ENCODE results near the gene MOV10.
"Not testable (repeated sequence)": the region's sequence is repeated elsewhere in the genome, so short reads cannot be mapped to it uniquely, and the experiment has no call there.

MOV10 gene, protein sequence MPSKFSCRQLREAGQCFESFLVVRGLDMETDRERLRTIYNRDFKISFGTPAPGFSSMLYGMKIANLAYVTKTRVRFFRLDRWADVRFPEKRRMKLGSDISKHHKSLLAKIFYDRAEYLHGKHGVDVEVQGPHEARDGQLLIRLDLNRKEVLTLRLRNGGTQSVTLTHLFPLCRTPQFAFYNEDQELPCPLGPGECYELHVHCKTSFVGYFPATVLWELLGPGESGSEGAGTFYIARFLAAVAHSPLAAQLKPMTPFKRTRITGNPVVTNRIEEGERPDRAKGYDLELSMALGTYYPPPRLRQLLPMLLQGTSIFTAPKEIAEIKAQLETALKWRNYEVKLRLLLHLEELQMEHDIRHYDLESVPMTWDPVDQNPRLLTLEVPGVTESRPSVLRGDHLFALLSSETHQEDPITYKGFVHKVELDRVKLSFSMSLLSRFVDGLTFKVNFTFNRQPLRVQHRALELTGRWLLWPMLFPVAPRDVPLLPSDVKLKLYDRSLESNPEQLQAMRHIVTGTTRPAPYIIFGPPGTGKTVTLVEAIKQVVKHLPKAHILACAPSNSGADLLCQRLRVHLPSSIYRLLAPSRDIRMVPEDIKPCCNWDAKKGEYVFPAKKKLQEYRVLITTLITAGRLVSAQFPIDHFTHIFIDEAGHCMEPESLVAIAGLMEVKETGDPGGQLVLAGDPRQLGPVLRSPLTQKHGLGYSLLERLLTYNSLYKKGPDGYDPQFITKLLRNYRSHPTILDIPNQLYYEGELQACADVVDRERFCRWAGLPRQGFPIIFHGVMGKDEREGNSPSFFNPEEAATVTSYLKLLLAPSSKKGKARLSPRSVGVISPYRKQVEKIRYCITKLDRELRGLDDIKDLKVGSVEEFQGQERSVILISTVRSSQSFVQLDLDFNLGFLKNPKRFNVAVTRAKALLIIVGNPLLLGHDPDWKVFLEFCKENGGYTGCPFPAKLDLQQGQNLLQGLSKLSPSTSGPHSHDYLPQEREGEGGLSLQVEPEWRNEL

DNA sequence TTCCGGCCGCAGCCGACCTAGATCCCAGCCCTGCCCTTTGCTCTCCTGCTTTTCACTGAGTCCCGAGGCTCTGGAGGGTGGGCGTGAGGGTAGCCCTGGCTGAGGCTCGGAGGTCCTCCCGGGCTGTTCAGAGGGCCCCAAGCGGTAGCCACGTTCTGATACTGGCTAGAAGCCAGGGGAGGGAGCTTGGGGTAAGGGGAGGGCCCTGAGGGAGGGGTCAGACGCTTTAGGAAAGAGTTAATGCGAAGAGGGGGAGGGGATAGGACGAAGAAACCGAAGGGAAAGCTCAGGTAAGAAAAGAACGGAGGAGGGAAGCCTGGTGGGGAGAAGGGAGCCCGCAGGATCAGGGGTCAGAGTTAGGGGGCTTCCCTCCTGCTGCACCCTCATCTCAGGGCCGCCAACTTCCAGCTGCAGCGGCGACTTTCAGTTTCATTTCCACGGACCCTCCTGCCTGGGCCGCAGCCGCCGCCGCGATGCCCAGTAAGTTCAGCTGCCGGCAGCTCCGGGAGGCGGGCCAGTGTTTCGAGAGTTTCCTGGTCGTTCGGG is at the start of gene MOV10:
Gene MOV10 (plus strand): TSS at position 220 of the 546 bp plus-strand sequence. CDS start 254 bp downstream, at position 474.
- DNase-seq = peak; percentile 75

- no peak for DNase-seq
Observed at GRCh38 chr1:112625696-112626095, 48.8 kb upstream of the MOV10 start.

- no peak for DNase-seq
Observed at GRCh38 chr1:112626193-112626592, 48.3 kb upstream of the MOV10 start.

- no peak for DNase-seq
Observed at GRCh38 chr1:112626887-112627286, 47.6 kb upstream of the MOV10 start.

DNA sequence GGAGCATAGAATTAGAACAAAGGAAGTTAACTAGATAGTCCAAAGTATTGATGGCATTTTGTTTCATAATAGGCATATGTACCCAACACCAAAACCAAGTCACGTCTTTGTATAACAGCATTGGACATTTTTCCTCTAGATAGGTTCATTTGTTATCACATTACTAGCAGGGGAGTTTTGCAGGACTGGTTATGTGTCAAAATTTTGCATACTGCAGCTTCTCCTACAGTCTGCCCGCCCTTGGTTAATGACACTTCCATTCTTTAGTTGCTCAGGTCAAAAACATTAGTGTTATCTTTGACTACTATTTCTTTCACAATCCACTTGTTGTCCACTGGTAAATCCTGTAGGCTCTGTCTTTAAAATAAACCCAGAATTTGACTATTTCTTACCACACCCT is 45.9 kb upstream of the MOV10 start:
- DNase-seq = no peak

DNA sequence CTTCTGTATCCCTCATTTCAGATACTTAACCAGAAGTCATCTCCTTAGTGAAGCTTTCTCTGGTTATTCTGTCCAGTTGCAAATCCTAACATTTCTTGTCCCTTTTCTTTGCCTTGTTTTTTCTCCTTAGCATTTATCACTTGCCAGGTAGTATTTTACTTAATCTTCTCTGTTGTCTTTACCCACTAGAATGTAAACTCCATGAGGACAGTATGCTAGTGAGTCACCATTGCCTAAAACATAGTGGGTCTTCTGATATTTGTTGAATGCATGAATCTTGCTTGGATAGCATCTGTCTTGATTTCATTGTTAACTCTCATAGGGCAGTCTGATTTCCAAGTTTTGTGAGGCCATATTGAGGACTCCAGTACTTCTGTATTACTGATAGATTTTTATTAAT is 45.2 kb upstream of the MOV10 start:
- DNase-seq = no peak

- DNase-seq = no peak
Observed at GRCh38 chr1:112633628-112634027, 40.8 kb upstream of the MOV10 start.

DNA sequence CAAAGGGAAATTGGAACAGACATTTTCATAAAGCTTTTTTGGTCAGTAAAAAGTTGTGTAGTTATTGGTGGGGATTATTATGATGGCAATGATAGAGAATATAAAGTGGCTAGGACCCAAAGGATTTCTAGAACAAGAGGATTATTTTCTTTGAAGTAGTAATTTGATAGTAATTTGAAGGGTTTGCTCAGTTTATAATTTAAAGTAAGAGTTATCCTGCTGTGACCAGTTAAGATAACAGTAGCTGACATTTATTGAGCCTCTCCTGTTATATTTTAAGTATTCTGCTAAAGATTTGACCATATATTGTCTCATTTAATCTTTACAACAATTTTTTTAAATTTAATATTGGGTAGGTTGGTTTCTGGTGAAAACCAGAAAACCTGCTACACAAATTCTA is 40.1 kb upstream of the MOV10 start:
- DNase-seq = no peak

GRCh38 chr1:112636056-112636455 is 38.4 kb upstream of the MOV10 start:
- no peak for DNase-seq

DNA sequence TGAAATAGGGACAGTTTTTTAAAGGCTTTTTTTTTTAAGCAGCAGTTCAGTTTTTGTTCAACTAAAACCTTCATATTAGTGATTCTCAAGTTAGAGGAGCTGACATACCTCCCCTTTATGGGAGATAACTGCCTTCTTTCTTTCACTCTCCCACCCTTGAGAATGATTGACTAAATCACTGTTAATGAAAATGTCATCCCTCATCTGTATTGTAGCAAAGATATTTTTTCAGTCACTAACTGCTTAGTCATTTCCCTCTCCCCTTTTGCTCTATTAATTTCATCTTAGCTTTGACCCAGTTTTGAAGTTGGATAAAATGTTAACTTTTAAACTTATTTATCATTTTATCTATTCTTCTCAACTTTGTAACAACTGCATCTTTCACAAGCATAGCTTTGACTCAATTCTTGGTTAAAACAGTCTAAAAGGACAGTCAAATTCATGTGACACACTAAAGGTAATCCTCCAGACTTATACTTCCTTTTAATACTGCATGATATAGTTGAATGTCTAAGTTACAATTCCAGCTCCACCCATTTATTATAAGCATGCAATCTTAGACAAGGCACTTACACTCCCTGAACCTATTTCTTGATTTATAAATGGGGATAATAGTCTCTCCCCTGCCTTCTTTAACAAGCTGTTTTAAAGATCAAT is 37.7 kb upstream of the MOV10 start:
- DNase-seq = no peak

DNA sequence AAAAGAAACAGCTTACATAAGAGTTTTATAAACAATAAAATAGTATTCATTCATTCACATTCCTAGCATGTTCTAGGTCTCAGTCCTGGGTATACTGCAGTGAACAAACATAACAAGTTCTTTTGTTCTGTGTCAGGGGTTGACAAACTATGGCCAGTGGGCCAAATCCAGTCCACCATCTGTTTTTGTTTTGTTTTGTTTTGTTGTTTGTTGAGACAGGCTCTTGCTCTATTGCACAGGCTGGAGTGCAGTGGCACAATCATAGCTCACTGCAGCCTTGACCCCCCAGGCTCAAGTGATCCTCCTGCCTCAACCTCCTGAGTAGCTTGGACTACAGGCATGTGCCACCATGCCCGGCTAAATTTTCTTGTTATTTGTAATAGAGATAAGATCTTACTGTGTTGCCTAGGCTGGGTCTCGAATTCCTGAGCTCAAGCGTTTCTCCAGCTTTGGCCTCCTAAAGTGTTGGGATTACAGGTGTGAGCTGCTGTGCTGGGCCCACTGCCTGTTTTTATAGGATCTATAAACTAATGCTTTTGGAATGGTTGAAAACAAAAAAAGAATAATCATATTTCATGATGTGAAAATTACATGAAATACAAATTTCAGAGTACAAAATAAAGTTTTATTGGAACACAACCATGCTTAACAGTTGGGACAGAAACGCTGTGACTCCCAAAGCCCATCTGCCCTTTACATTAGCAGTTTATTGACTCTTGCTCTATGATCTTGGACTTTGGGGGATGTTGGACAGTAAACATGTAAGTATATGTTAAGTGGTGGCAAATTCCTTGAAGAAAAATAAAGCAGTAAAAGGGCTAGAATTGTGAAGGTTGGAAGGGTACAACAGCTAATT is 37.0 kb upstream of the MOV10 start:
- no peak for DNase-seq

- no peak for DNase-seq
Observed at GRCh38 chr1:112638110-112638428, 36.4 kb upstream of the MOV10 start.

DNA sequence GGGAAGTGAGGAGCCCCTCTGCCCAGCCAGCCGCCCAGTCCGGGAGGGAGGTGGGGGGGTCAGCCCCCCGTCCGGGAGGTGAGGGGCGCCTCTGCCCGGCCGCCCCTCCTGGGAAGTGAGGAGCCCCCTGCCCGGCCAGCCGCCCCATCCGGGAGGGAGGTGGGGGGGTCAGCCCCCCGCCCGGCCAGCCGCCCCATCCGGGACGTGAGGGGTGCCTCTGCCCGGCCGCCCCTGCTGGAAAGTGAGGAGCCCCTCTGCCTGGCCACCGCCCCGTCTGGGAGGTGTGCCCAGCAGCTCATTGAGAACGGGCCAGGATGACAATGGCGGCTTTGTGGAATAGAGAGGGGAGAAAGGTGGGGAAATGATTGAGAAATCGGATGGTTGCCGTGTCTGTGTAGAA is 34.0 kb upstream of the MOV10 start:
- DNase-seq = not testable (repeated sequence)

GRCh38 chr1:112643080-112643479 is 31.4 kb upstream of the MOV10 start:
- DNase-seq = no peak

DNA sequence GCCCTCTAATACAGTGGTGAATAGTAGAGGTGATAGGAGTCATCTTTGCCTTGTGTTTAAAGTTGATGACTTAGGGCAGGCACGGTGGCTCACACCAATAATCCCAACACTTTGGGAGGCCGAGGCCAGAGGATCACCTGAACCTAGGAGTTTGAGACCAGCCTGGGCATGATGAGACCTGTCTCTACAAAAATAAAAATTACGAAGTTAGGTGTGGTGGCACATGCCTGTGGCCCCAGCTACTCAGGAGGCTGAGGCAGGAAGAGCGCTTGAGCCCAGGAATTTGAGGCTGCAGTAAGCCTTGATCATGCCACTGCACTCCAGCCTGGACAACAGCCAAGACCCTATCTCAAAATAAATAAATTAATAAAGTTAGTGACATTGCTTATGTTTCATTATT is 28.2 kb upstream of the MOV10 start:
- no peak for DNase-seq

GRCh38 chr1:112651205-112651604 is 23.3 kb upstream of the MOV10 start:
- DNase-seq = no peak

DNA sequence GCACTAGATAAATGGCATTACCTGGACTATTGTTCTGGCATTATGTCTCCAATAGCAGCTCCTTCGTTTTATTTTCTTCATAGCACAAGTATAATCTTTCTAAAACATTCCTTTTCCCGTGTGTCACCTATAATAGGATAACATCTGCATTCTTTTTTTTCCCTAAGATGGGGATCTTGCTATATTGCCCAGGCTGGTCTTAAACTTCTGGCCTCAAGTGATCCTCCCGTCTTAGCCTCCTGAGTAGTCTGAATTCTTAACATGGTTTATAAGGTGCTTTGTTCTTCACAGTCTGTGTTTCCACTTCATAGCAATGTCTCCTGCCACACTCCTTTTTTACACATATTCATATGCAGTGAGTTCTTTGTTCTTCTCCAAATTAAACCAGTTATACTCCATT is 8.6 kb upstream of the MOV10 start:
- no peak for DNase-seq

DNA sequence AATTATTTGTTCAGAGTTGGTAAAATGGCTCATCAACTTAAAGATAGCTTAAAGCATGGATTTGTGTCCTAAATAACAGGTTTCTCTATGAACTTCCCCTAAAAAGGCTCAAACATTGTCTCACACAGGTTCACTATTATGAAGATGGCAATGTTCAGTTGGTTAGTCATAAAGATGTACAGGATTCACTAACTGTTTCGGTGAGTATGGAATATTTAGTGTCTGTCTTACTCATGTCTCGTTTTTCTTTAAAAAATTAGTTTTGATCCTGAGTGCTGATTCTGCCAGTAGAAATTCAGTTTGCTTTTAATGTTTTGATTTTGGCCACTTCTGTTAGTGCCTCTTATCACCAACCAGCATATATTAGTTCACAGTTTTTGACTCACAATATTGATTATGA is 7.5 kb upstream of the MOV10 start:
- DNase-seq = no peak

DNA sequence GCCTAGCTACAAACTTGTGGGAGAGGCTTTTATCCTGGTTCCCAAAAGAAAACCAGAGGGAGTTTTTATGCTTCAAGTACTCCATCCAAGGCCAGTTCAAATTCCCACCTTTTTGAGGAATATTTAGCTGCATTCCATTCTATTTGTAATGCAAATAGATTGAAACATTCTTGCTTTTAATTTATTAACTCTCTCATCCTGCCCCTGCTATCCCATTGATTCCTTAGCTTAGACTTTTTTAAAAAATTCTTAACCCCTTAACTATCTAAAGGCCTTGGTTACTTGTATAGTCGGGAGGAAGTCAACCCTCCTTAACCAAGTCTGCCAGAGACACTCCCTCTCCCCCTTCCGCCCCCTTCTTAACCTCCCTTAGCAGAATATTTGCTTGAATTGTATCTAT is 2.5 kb upstream of the MOV10 start:
- DNase-seq = no peak

- no peak for DNase-seq
Observed at GRCh38 chr1:112672842-112673241, 1.6 kb upstream of the MOV10 start.

DNA sequence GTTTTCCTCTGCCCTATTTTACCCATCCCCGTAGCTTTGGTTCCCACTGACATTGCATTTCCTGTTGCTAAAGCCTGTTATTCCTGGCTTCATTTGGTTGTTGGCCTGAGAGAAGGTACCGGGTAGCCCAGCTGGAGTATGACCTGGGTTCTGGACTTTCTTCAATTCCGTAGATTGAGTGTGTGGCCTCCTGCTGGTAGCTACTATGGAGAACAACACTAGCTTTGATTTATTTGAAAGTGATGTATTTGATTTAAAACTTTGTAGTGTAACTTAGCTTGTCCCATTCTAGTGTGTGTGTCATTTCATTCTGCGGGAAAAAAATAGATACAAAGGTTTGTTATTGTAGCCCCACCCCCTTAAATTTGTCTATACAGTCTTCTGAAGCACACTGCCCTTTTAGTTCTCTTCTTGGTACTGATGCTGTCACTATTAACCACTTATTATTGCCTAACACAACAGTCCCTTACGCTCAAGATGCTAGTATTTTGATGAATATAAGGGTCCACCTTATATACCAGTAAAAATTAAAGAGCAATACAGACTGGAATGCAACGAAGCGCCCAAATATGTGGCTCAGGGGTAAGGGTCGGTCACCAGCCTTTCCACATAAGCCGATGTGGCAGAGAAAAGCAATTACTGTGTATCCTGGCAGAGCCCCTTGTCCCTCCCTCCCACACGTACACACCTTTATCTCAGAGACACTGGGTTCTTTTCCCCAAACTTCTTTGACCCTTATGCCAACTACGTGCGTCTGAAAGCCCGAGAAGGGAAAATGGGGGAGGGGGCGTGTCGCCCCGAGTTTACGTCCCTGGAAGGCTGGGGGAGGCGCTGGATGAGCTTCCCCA is 643 bp upstream of the MOV10 start:
- DNase-seq = peak; percentile 1

Measured in NCI-H1092 treated with DMSO at 0.1 percent for 48 hours (cell line).